ENCODE data around the gene PRKN.

DNA sequence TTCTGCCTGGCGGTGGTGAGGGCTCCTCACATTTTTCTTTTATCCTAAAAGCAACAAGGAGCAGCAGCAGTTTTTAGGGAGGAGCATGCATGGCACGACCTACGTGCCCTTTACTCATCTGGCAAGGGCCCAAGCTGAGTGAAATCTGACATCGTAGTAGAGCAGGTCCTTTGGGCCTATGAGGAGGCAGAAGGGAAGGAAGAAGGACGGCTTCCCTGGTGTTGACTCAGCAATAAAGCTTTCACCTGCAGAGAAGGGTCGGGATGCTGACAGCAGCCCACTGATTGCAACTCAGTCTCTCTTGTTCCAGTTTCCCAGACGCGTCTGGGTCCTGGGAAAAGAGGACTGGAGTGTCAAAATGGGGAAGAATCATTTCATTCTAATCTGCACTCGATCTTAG, 1044.6 kb downstream of the PRKN start:
- TF ChIP-seq EZH2 (optimal IDR thresholded peaks at IDR 0.05; ENCODE audit: low read depth, low read length) (no peak), EZH2phosphoT487 (IDR thresholded peaks at IDR 0.05; ENCODE audit: low read length) (no peak)
- TF ChIP-seq, protein P1, sequence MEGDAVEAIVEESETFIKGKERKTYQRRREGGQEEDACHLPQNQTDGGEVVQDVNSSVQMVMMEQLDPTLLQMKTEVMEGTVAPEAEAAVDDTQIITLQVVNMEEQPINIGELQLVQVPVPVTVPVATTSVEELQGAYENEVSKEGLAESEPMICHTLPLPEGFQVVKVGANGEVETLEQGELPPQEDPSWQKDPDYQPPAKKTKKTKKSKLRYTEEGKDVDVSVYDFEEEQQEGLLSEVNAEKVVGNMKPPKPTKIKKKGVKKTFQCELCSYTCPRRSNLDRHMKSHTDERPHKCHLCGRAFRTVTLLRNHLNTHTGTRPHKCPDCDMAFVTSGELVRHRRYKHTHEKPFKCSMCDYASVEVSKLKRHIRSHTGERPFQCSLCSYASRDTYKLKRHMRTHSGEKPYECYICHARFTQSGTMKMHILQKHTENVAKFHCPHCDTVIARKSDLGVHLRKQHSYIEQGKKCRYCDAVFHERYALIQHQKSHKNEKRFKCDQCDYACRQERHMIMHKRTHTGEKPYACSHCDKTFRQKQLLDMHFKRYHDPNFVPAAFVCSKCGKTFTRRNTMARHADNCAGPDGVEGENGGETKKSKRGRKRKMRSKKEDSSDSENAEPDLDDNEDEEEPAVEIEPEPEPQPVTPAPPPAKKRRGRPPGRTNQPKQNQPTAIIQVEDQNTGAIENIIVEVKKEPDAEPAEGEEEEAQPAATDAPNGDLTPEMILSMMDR (IDR thresholded peaks at IDR 0.05; ENCODE audit: low read length), result no peak
